ENCODE results near the gene ANKIB1.

ANKIB1 gene

GRCh38 chr7:92375013-92375412 lies 129.2 kb downstream of the ANKIB1 start:
- Histone ChIP-seq H3K36me3 (ENCODE audit: insufficient read depth, low read length) (peaks cover 44% of the 10 kb centered on the region; the same call in 1 of the 2 replicates), H3K27ac (ENCODE audit: low read length) (no peak overlapping the region), H3K4me3 (ENCODE audit: low read depth in 1 of 2, low read length in 2 of 2) (no peak overlapping the region), H3K9me3 (ENCODE audit: insufficient read depth, low read length, severe bottlenecking) (peaks cover 8% of the 10 kb centered on the region), H2AFZ (ENCODE audit: low read depth, low read length) (no peak overlapping the region), H3K9ac (ENCODE audit: low read depth, low read length) (no peak overlapping the region), H3K79me2 (ENCODE audit: insufficient read depth, low read length) (no peaks in the 10 kb centered on the region), H3K27me3 (ENCODE audit: insufficient read depth, low read length, poor library complexity) (no peaks in the 10 kb centered on the region), H3K4me1 (ENCODE audit: insufficient read depth, low read length) (no peaks in the 10 kb centered on the region), H4K20me1 (ENCODE audit: insufficient read depth, low read length) (no peaks in the 10 kb centered on the region), H3K4me2 (ENCODE audit: insufficient read depth, low read length) (no peak overlapping the region)
- ATAC-seq (ENCODE audit: insufficient read depth, low read depth) (no peak), DNase-seq (no peak)
- TF ChIP-seq EZH2 (IDR thresholded peaks at IDR 0.05; ENCODE audit: borderline replicate concordance, low read depth, low read length, severe bottlenecking) (no peak), CTCF (IDR thresholded peaks at IDR 0.05; ENCODE audit: borderline replicate concordance, extremely low read depth, low read length, poor library complexity, severe bottlenecking) (no peak)

- H3K27ac ChIP-seq (ENCODE audit: low read length), result no peak overlapping the region
- DNase-seq, result no peak
- H3K4me2 ChIP-seq (ENCODE audit: insufficient read depth, low read length), result no peak overlapping the region
- H4K20me1 ChIP-seq (ENCODE audit: insufficient read depth, low read length), result no peaks in the 10 kb centered on the region
- no peak overlapping the region for H3K4me3 ChIP-seq (ENCODE audit: low read depth in 1 of 2, low read length in 2 of 2)
- no peak for TF ChIP-seq CTCF (IDR thresholded peaks at IDR 0.05; ENCODE audit: borderline replicate concordance, extremely low read depth, low read length, poor library complexity, severe bottlenecking)
- TF ChIP-seq EZH2 (IDR thresholded peaks at IDR 0.05; ENCODE audit: borderline replicate concordance, low read depth, low read length, severe bottlenecking), result no peak
- H3K4me1 ChIP-seq (ENCODE audit: insufficient read depth, low read length), result no peaks in the 10 kb centered on the region
- no peaks in the 10 kb centered on the region for H3K79me2 ChIP-seq (ENCODE audit: insufficient read depth, low read length)
- H2AFZ ChIP-seq (ENCODE audit: low read depth, low read length), result no peak overlapping the region
- H3K36me3 ChIP-seq (ENCODE audit: insufficient read depth, low read length), result peaks cover 19% of the 10 kb centered on the region
- no peaks in the 10 kb centered on the region for H3K9me3 ChIP-seq (ENCODE audit: insufficient read depth, low read length, severe bottlenecking)
- ATAC-seq (ENCODE audit: insufficient read depth, low read depth), result no peak
- H3K9ac ChIP-seq (ENCODE audit: low read depth, low read length), result no peak overlapping the region
- no peaks in the 10 kb centered on the region for H3K27me3 ChIP-seq (ENCODE audit: insufficient read depth, low read length, poor library complexity)
Measured at GRCh38 chr7:92391071-92391470, 145.3 kb downstream of the ANKIB1 start.

GRCh38 chr7:92397542-92397941 lies 151.8 kb downstream of the ANKIB1 start:
- Histone ChIP-seq H3K27ac (ENCODE audit: low read length) (no peak overlapping the region), H3K36me3 (ENCODE audit: insufficient read depth, low read length) (peaks cover 33% of the 10 kb centered on the region), H3K4me3 (ENCODE audit: low read depth in 1 of 2, low read length in 2 of 2) (no peak overlapping the region), H3K79me2 (ENCODE audit: insufficient read depth, low read length) (no peaks in the 10 kb centered on the region), H3K4me1 (ENCODE audit: insufficient read depth, low read length) (no peaks in the 10 kb centered on the region), H3K9ac (ENCODE audit: low read depth, low read length) (no peak overlapping the region), H3K9me3 (ENCODE audit: insufficient read depth, low read length, severe bottlenecking) (no peaks in the 10 kb centered on the region), H2AFZ (ENCODE audit: low read depth, low read length) (no peak overlapping the region), H4K20me1 (ENCODE audit: insufficient read depth, low read length) (no peaks in the 10 kb centered on the region), H3K4me2 (ENCODE audit: insufficient read depth, low read length) (no peak overlapping the region), H3K27me3 (ENCODE audit: insufficient read depth, low read length, poor library complexity) (no peaks in the 10 kb centered on the region)
- TF ChIP-seq EZH2 (IDR thresholded peaks at IDR 0.05; ENCODE audit: borderline replicate concordance, low read depth, low read length, severe bottlenecking) (no peak), CTCF (IDR thresholded peaks at IDR 0.05; ENCODE audit: borderline replicate concordance, extremely low read depth, low read length, poor library complexity, severe bottlenecking) (no peak)
- ATAC-seq (ENCODE audit: insufficient read depth, low read depth) (no peak), DNase-seq (no peak)

- no peak for TF ChIP-seq EZH2 (IDR thresholded peaks at IDR 0.05; ENCODE audit: borderline replicate concordance, low read depth, low read length, severe bottlenecking)
- H2AFZ ChIP-seq (ENCODE audit: low read depth, low read length), result no peak overlapping the region
- no peaks in the 10 kb centered on the region for H3K27me3 ChIP-seq (ENCODE audit: insufficient read depth, low read length, poor library complexity)
- no peak for ATAC-seq (ENCODE audit: insufficient read depth, low read depth)
- H3K36me3 ChIP-seq (ENCODE audit: insufficient read depth, low read length), result peaks cover 30% of the 10 kb centered on the region
- no peaks in the 10 kb centered on the region for H3K4me1 ChIP-seq (ENCODE audit: insufficient read depth, low read length)
- H3K9me3 ChIP-seq (ENCODE audit: insufficient read depth, low read length, severe bottlenecking), result no peaks in the 10 kb centered on the region
- no peaks in the 10 kb centered on the region for H4K20me1 ChIP-seq (ENCODE audit: insufficient read depth, low read length)
- DNase-seq, result no peak
- no peaks in the 10 kb centered on the region for H3K79me2 ChIP-seq (ENCODE audit: insufficient read depth, low read length)
- H3K4me3 ChIP-seq (ENCODE audit: low read depth in 1 of 2, low read length in 2 of 2), result no peak overlapping the region
- H3K9ac ChIP-seq (ENCODE audit: low read depth, low read length), result no peak overlapping the region
- H3K27ac ChIP-seq (ENCODE audit: low read length), result no peak overlapping the region
- H3K4me2 ChIP-seq (ENCODE audit: insufficient read depth, low read length), result no peak overlapping the region
Measured at GRCh38 chr7:92400013-92400412, 154.2 kb downstream of the ANKIB1 start.
